Thoracic aorta (tissue), 2 donors: ENCODE measurements around the gene FCN1. TPM values are rescaled to one million over a fixed set of nuclear protein-coding genes. Genes with fewer than 3 reads are reported as not detected.

Experiments
- ATAC-seq: fragments of 150-250 bp; one replicate; pipeline ENCODE4 v1.8.0; 2017; ENCODE audit warnings: low read depth; ENCODE audit not compliant: insufficient number of reproducible peaks, low FRiP score
- DNase-seq: peaks from one replicate; pipeline ENCODE4 v3.0.0-alpha.2; 2020; ENCODE audit warnings: low spot score
- H3K27ac ChIP-seq, 2 donors: fragments of 200-600 bp; sonication (generic); 1 replicate in 1 of 2; 2 replicates in 1 of 2; pipeline ENCODE4 v1.5.1; 2016; ENCODE audit warnings: mild to moderate bottlenecking in 2 of 2, moderate library complexity in 2 of 2
- H3K27me3 ChIP-seq: fragments of 200-600 bp; sonication (generic); replicated peaks from 2 replicates; pipeline ENCODE4 v1.6.0; 2016; ENCODE audit warnings: mild to moderate bottlenecking; ENCODE audit not compliant: insufficient read depth
- H3K36me3 ChIP-seq: fragments of 200-600 bp; sonication (generic); one replicate; pipeline ENCODE4 v1.5.1; 2016
- H3K4me1 ChIP-seq, 2 donors: fragments of 200-600 bp; sonication (generic); 1 replicate in 1 of 2; 2 replicates in 1 of 2; pipeline versions ENCODE4 v1.5.1 to v1.6.0; 2016; ENCODE audit warnings: low read depth in 2 of 2, mild to moderate bottlenecking in 1 of 2; ENCODE audit not compliant: control insufficient read depth in 1 of 2
- H3K4me3 ChIP-seq: fragments of 200-600 bp; sonication (generic); 2 replicates; pipeline ENCODE4 v1.5.1; 2016; ENCODE audit warnings: mild to moderate bottlenecking
- H3K9me3 ChIP-seq: fragments of 200-600 bp; sonication (generic); 2 replicates; pipeline ENCODE4 v1.5.1; 2016
- CTCF ChIP-seq: fragments of 200-600 bp; sonication (generic); IDR thresholded peaks from one replicate; pipeline ENCODE4 v1.5.1; 2019; ENCODE audit warnings: antibody characterized with exemption
- total RNA-seq, 2 donors: library from RNA; depleted of rRNA; stranded (reverse); fragments of >200 nt; gene quantifications; one replicate each; pipeline versions ENCODE4 v1.1.0 to v1.2.3, GENCODE V29; 2016

Gene FCN1
- total RNA-seq, 2 donors from 2014 or later = 2.2 to 14.3 TPM

GRCh38 chr9:134891713-134892112 lies 26.0 kb downstream of the FCN1 start:
- Histone ChIP-seq H3K27ac (no peak overlapping the region), H3K4me1 (no peaks in the 10 kb centered on the region), H3K36me3 (no peaks in the 10 kb centered on the region), H3K4me3 (no peak overlapping the region), H3K9me3 (no peaks in the 10 kb centered on the region), H3K27me3 (no peaks in the 10 kb centered on the region)
- DNase-seq (no peak), ATAC-seq (no peak)
- TF ChIP-seq CTCF = no peak

- Histone ChIP-seq H3K27me3 (no peaks in the 10 kb centered on the region), H3K9me3 (no peaks in the 10 kb centered on the region), H3K36me3 (no peaks in the 10 kb centered on the region), H3K27ac (no peak overlapping the region), H3K4me3 (no peak overlapping the region), H3K4me1 (no peaks in the 10 kb centered on the region)
- ATAC-seq = no peak
- no peak for TF ChIP-seq CTCF
- no peak for DNase-seq
Observed at GRCh38 chr9:134891053-134891452, 26.7 kb downstream of the FCN1 start.

- Histone ChIP-seq H3K27ac (no peak overlapping the region), H3K27me3 (no peaks in the 10 kb centered on the region), H3K9me3 (no peaks in the 10 kb centered on the region), H3K4me1 (no peaks in the 10 kb centered on the region), H3K4me3 (no peak overlapping the region), H3K36me3 (no peaks in the 10 kb centered on the region)
- DNase-seq = no peak
- ATAC-seq = no peak
- TF ChIP-seq CTCF = no peak
Observed at GRCh38 chr9:134890155-134890495, 27.6 kb downstream of the FCN1 start.

- no peak for TF ChIP-seq CTCF
- no peak for DNase-seq
- Histone ChIP-seq H3K36me3 (no peaks in the 10 kb centered on the region), H3K27ac (no peak overlapping the region), H3K9me3 (no peaks in the 10 kb centered on the region), H3K4me1 (no peaks in the 10 kb centered on the region), H3K27me3 (no peaks in the 10 kb centered on the region), H3K4me3 (no peak overlapping the region)
- no peak for ATAC-seq
Observed at GRCh38 chr9:134889386-134890154, 28.1 kb downstream of the FCN1 start.

GRCh38 chr9:134888603-134889190 lies 29.0 kb downstream of the FCN1 start:
- H3K27me3 ChIP-seq = no peaks in the 10 kb centered on the region
- TF ChIP-seq CTCF = no peak
- no peaks in the 10 kb centered on the region for H3K9me3 ChIP-seq
- no peak overlapping the region for H3K4me3 ChIP-seq
- H3K27ac ChIP-seq = no peak overlapping the region
- no peaks in the 10 kb centered on the region for H3K36me3 ChIP-seq
- H3K4me1 ChIP-seq = no peaks in the 10 kb centered on the region
- ATAC-seq = no peak
- no peak for DNase-seq
